HepG2 (cell line): ENCODE results near the gene GGT1. TPM values are rescaled to one million over a fixed set of nuclear protein-coding genes. Genes with fewer than 3 reads are reported as not detected.
A peak's percentile ranks its signal among the peaks of the same experiment; 100 is the strongest.

ENCODE experiments used
- ATAC-seq: fragments of 200-7000 bp; cut with Tn5 transposase; 3 replicates; pipeline ENCODE4 v1.9.1; 2020; ENCODE audit warnings: mild to moderate bottlenecking, moderate library complexity
- BruUV-seq: library from RNA; stranded (reverse); fragments of 400-500 nt; replicated peaks from 2 replicates; lab custom pipeline; 2021; lab: Mats Ljungman, UMichigan
- CTCF ChIA-PET: fragments of 300-600 bp; formaldehyde crosslinking; extraction: SDS; loops from one replicate; lab custom pipeline; 2021; ENCODE audit warnings: low total read pairs, inconsistent platforms, low intra/inter-chr PET ratio; lab: Yijun Ruan, JAX
- POLR2A ChIA-PET: fragments of 350-600 bp; sonication (Branson Sonifier 250); formaldehyde crosslinking; loops from one replicate; lab custom pipeline; 2020; ENCODE audit warnings: antibody characterized with exemption, inconsistent platforms; lab: Yijun Ruan, JAX
- DNase-seq: peaks from one replicate; pipeline ENCODE4 v3.0.0-alpha.2; 2015; ENCODE audit warnings: low spot score
- FAIRE-seq: peaks from 3 replicates; lab custom pipeline; 2011; peaks lifted over from hg19 to GRCh38; lab: Jason Lieb, UNC
- H2AFZ ChIP-seq: one replicate; pipeline ENCODE4 v1.6.1; 2011; ENCODE audit warnings: low read length, inconsistent platforms
- H3K27ac ChIP-seq: fragments of 300-600 bp; 3 replicates; pipeline ENCODE4 v1.8.0; 2011; ENCODE audit warnings: mixed run types, mild to moderate bottlenecking, mixed read lengths, low read length, inconsistent platforms; ENCODE audit not compliant: insufficient read depth; ENCODE audit errors: extremely low read length
- H3K27me3 ChIP-seq, 2 experiments: fragments of 200-600 bp in 1 of 2; 2 replicates in 1 of 2; 3 replicates in 1 of 2; pipeline versions ENCODE4 v1.6.0 to v1.8.0; 2011; ENCODE audit warnings: low read length in 2 of 2, mild to moderate bottlenecking in 2 of 2, moderate library complexity in 2 of 2, inconsistent platforms in 1 of 2; ENCODE audit not compliant: insufficient read depth in 2 of 2, control insufficient read depth in 1 of 2
- H3K36me3 ChIP-seq, 2 experiments: fragments of 200-600 bp in 1 of 2; replicated peaks in 1 of 2; 2 replicates in 1 of 2; 3 replicates in 1 of 2; pipeline versions ENCODE4 v1.5.1 to v1.8.0; 2011; ENCODE audit warnings: low read length in 2 of 2, inconsistent platforms in 1 of 2; ENCODE audit not compliant: insufficient read depth in 2 of 2, control insufficient read depth in 1 of 2
- H3K4me1 ChIP-seq: 2 replicates; pipeline ENCODE4 v1.5.1; 2012; ENCODE audit warnings: low read length, inconsistent platforms; ENCODE audit not compliant: insufficient read depth
- H3K4me2 ChIP-seq: 2 replicates; pipeline ENCODE4 v1.6.0; 2011; ENCODE audit warnings: low read depth, low read length, inconsistent platforms
- H3K4me3 ChIP-seq, 3 experiments: fragments of 200-600 bp in 1 of 3; sonication (generic), shearing (Covaris generic) in 1 of 3; replicated peaks in 1 of 3; 2 replicates each; pipeline ENCODE4 v1.5.1; 2011 to 2016; ENCODE audit warnings: low read length in 3 of 3, inconsistent platforms in 2 of 3, low read depth in 2 of 3, mild to moderate bottlenecking in 2 of 3, control low read depth in 1 of 3, mixed read lengths in 1 of 3; ENCODE audit not compliant: insufficient read depth in 1 of 3
- H3K79me2 ChIP-seq: one replicate; pipeline ENCODE4 v1.6.1; 2011; ENCODE audit warnings: low read length, inconsistent platforms; ENCODE audit not compliant: insufficient read depth
- H3K9ac ChIP-seq: 2 replicates; pipeline ENCODE4 v1.6.0; 2011; ENCODE audit warnings: mild to moderate bottlenecking, low read depth, low read length, inconsistent platforms; ENCODE audit not compliant: insufficient read depth
- H3K9me3 ChIP-seq: 2 replicates; pipeline ENCODE4 v1.5.1; 2012; ENCODE audit warnings: mild to moderate bottlenecking, low read length
- H4K20me1 ChIP-seq: 2 replicates; pipeline ENCODE4 v1.6.0; 2011; ENCODE audit warnings: inconsistent platforms, mild to moderate bottlenecking, low read length, moderate library complexity; ENCODE audit not compliant: insufficient read depth
- ESRRA ChIP-seq: sonication (generic); formaldehyde crosslinking; IDR thresholded peaks from 2 replicates; pipeline ENCODE4 v1.5.1; 2020; ENCODE audit warnings: mild to moderate bottlenecking, low read depth, missing genetic modification reagents
- FOXP4 ChIP-seq: sonication (generic); formaldehyde crosslinking; IDR thresholded peaks from 2 replicates; pipeline ENCODE4 v1.4.0; 2020; ENCODE audit warnings: missing genetic modification reagents
- HHEX ChIP-seq: IDR thresholded peaks from 2 replicates; pipeline ENCODE4 v1.6.1; 2016; ENCODE audit warnings: control low read depth
- HOXA3 ChIP-seq: sonication (generic); formaldehyde crosslinking; IDR thresholded peaks from 2 replicates; pipeline ENCODE4 v1.5.0; 2020; ENCODE audit warnings: missing genetic modification reagents
- HOXD1 ChIP-seq: sonication (generic); formaldehyde crosslinking; IDR thresholded peaks from 2 replicates; pipeline ENCODE4 v1.5.0; 2020; ENCODE audit warnings: missing genetic modification reagents
- PCBP2 ChIP-seq: fragments of 200-400 bp; formaldehyde crosslinking; optimal IDR thresholded peaks from 2 replicates; pipeline ENCODE3; 2018; ENCODE audit warnings: low read length, low read depth; ENCODE audit not compliant: poor library complexity, severe bottlenecking
- RBFOX2 ChIP-seq: fragments of 200-400 bp; formaldehyde crosslinking; IDR thresholded peaks from 2 replicates; pipeline ENCODE4 v1.6.1; 2017; ENCODE audit warnings: low read depth, mild to moderate bottlenecking, low read length
- SMYD3 ChIP-seq: sonication (generic); formaldehyde crosslinking; IDR thresholded peaks from 2 replicates; pipeline ENCODE4 v1.8.1; 2023; ENCODE audit warnings: mild to moderate bottlenecking, missing genetic modification reagents
- ZBTB38 ChIP-seq: sonication (generic); formaldehyde crosslinking; IDR thresholded peaks from 2 replicates; pipeline ENCODE4 v1.5.1; 2020; ENCODE audit warnings: mild to moderate bottlenecking, missing genetic modification reagents
- ZBTB8A ChIP-seq: sonication (generic); formaldehyde crosslinking; IDR thresholded peaks from 2 replicates; pipeline ENCODE4 v1.4.0; 2020; ENCODE audit warnings: mild to moderate bottlenecking, low read depth, missing genetic modification reagents, borderline replicate concordance
- ZNF292 ChIP-seq: sonication (generic); formaldehyde crosslinking; IDR thresholded peaks from 2 replicates; pipeline ENCODE4 v1.8.1; 2022; ENCODE audit warnings: mild to moderate bottlenecking, low read depth, missing genetic modification reagents, borderline replicate concordance
- ZNF550 ChIP-seq: sonication (generic); formaldehyde crosslinking; IDR thresholded peaks from 2 replicates; pipeline ENCODE4 v1.4.0; 2020; ENCODE audit warnings: mild to moderate bottlenecking, missing genetic modification reagents, borderline replicate concordance
- ZNF687 ChIP-seq: sonication (generic); formaldehyde crosslinking; IDR thresholded peaks from 2 replicates; pipeline ENCODE4 v1.5.1; 2020; ENCODE audit warnings: mild to moderate bottlenecking, missing genetic modification reagents, moderate library complexity
- WGBS: methylation state at CpG from one replicate; pipeline ENCODE4 v1.1.6; 2017; ENCODE audit warnings: low lambda C conversion rate; 5-methylcytosine and 5-hydroxymethylcytosine counted together
- in situ Hi-C: cut with HindIII; loops from 2 replicates; pipeline ENCODE4 v1.10.0; 2017; ENCODE audit warnings: low pct_unique_long_range_greater_than_20kb; ENCODE audit not compliant: extremely low pct_ligation_motif_present
- intact Hi-C: fragments of 100-400 bp; cut with micrococcal nuclease; formaldehyde crosslinking; loops from one replicate; pipeline ENCODE4 v1.10.0; 2022; ENCODE audit not compliant: unreplicated experiment
- polyA plus RNA-seq, 8 experiments: library from polyadenylated mRNA; depleted of rRNA in 3 of 8; stranded (reverse) in 7 of 8; unstranded in 1 of 8; fragments of >200 nt; fragmentation: Illumina TruSeq in 4 of 8; extraction: Trizol in 4 of 8; gene quantifications; 2 replicates each; pipeline versions ENCODE4 v1.2.1 to v1.2.3, GENCODE V29; 2011 to 2016; ENCODE audit warnings: low read depth in 4 of 8, missing spikeins in 1 of 8, mixed read lengths in 1 of 8; ENCODE audit not compliant: insufficient read depth in 1 of 8
- total RNA-seq, 5 experiments: library from RNA; depleted of rRNA; stranded (reverse); fragments of >200 nt; fragmentation: Illumina TruSeq; extraction: Trizol; gene quantifications; 2 replicates each; pipeline ENCODE4 v1.2.3, GENCODE V29; 2016; ENCODE audit warnings: low read depth in 1 of 5
- TF ChIP-seq, protein P1 (sequence below): sonication (generic); formaldehyde crosslinking; IDR thresholded peaks from 2 replicates; pipeline ENCODE4 v1.4.0; 2020; ENCODE audit warnings: missing genetic modification reagents
- TF ChIP-seq, protein P2 (sequence below): sonication (generic); formaldehyde crosslinking; IDR thresholded peaks from 2 replicates; pipeline ENCODE4 v1.5.0; 2020; ENCODE audit warnings: missing genetic modification reagents

GGT1 gene
- total and polyA plus RNA-seq, 2 of the 13 experiments (the other 11 are each of a cell fraction or from before 2014, with no cell fraction given): 29.9 to 103 TPM

GRCh38 chr22:24585927-24586546 lies 17.0 kb upstream of the GGT1 start:
- ATAC-seq: no peak
- H3K36me3 ChIP-seq: peaks cover 8 to 19% of the 10 kb centered on the region in 2 experiments; a peak in 4 of 5 replicates
- POLR2A ChIA-PET: interaction anchor here (1.5 to 4.1 kb wide), 2 partner anchors 17 to 34 kb away, joined by 4 to 80 read pairs; partner anchors contain the start of genes GGT1, GUCD1 and SNRPD3
- in situ Hi-C loops: no loop called here
- no peaks in the 10 kb centered on the region for H3K79me2 ChIP-seq
- H3K27me3 ChIP-seq: no peaks in the 10 kb centered on the region
- no peak overlapping the region for H2AFZ ChIP-seq
- no TSS peak for BruUV-seq
- no peak overlapping the region for H3K9ac ChIP-seq
- no peak overlapping the region for H3K4me2 ChIP-seq
- no peak overlapping the region for H3K27ac ChIP-seq
- WGBS: 100% methylated on average over 2 of the region's 24 CpGs
- FAIRE-seq: no peak
- peaks cover 85% of the 10 kb centered on the region for H3K4me1 ChIP-seq
- H3K9me3 ChIP-seq: no peaks in the 10 kb centered on the region
- CTCF ChIA-PET: no interaction called here
- intact Hi-C loops: no loop called here
- DNase-seq: no peak
- no peak overlapping the region for H3K4me3 ChIP-seq
- H4K20me1 ChIP-seq: no peaks in the 10 kb centered on the region
- peak; percentile 21; the same call in 1 of the 2 replicates for TF ChIP-seq ZNF687 (CRISPR knock-in tag)
- no peak for TF ChIP-seq SMYD3 (CRISPR knock-in tag)
- TF ChIP-seq ZNF550: no peak
- peak; percentile 87 for TF ChIP-seq ZBTB38 (CRISPR knock-in tag)
- TF ChIP-seq ESRRA (CRISPR knock-in tag): no peak
- TF ChIP-seq, protein P1, sequence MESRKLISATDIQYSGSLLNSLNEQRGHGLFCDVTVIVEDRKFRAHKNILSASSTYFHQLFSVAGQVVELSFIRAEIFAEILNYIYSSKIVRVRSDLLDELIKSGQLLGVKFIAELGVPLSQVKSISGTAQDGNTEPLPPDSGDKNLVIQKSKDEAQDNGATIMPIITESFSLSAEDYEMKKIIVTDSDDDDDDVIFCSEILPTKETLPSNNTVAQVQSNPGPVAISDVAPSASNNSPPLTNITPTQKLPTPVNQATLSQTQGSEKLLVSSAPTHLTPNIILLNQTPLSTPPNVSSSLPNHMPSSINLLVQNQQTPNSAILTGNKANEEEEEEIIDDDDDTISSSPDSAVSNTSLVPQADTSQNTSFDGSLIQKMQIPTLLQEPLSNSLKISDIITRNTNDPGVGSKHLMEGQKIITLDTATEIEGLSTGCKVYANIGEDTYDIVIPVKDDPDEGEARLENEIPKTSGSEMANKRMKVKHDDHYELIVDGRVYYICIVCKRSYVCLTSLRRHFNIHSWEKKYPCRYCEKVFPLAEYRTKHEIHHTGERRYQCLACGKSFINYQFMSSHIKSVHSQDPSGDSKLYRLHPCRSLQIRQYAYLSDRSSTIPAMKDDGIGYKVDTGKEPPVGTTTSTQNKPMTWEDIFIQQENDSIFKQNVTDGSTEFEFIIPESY (CRISPR knock-in tag): peak; percentile 55; the same call in 1 of the 2 replicates
- TF ChIP-seq ZBTB8A (CRISPR knock-in tag): no peak
- no peak for TF ChIP-seq HOXD1 (CRISPR knock-in tag)
- no peak for TF ChIP-seq ZNF292 (CRISPR knock-in tag)
- no peak for TF ChIP-seq HHEX (CRISPR knock-in tag)
- no peak for TF ChIP-seq FOXP4 (CRISPR knock-in tag)
- TF ChIP-seq RBFOX2: peak; percentile 66; the same call in 1 of the 2 replicates
- TF ChIP-seq, protein P2, sequence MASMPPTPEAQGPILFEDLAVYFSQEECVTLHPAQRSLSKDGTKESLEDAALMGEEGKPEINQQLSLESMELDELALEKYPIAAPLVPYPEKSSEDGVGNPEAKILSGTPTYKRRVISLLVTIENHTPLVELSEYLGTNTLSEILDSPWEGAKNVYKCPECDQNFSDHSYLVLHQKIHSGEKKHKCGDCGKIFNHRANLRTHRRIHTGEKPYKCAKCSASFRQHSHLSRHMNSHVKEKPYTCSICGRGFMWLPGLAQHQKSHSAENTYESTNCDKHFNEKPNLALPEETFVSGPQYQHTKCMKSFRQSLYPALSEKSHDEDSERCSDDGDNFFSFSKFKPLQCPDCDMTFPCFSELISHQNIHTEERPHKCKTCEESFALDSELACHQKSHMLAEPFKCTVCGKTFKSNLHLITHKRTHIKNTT: no peak
- no peak for TF ChIP-seq PCBP2
- TF ChIP-seq HOXA3: peak; percentile 40
